Chondrocyte (in vitro differentiated cells): Measurements from ENCODE around the gene MAP7D2. TPM values are rescaled to one million over a fixed set of nuclear protein-coding genes. Genes with fewer than 3 reads are reported as not detected.

Experiments used
- DNase-seq: peaks from one replicate; pipeline ENCODE4 v3.0.0; 2021; ENCODE audit warnings: mixed read lengths, low spot score
- H3K27ac Mint-ChIP-seq: one replicate; pipeline ENCODE4 v1.8.0; 2021; ENCODE audit warnings: mild to moderate bottlenecking, moderate library complexity, mixed read lengths; ENCODE audit not compliant: unreplicated experiment
- H3K27me3 Mint-ChIP-seq: 2 replicates; pipeline ENCODE4 v1.8.0; 2021; ENCODE audit warnings: low read depth, mixed read lengths
- H3K36me3 Mint-ChIP-seq: 2 replicates; pipeline ENCODE4 v1.8.0; 2021; ENCODE audit warnings: low read depth, mixed read lengths
- H3K4me1 Mint-ChIP-seq: 2 replicates; pipeline ENCODE4 v1.8.0; 2021; ENCODE audit warnings: low read depth, mild to moderate bottlenecking, mixed read lengths
- H3K4me3 Mint-ChIP-seq: one replicate; pipeline ENCODE4 v1.8.0; 2021; ENCODE audit warnings: mild to moderate bottlenecking, moderate library complexity, mixed read lengths; ENCODE audit not compliant: unreplicated experiment
- H3K9me3 Mint-ChIP-seq: 2 replicates; pipeline ENCODE4 v1.8.0; 2021; ENCODE audit warnings: low read depth, mixed read lengths
- total RNA-seq: library from RNA; stranded (reverse); gene quantifications from 3 replicates; pipeline ENCODE4 v1.2.1, GENCODE V29; 2021
- TF ChIP-seq, protein P1 (sequence below): fragments of 200-600 bp; sonication (generic); IDR thresholded peaks from 2 replicates; pipeline ENCODE4 v1.5.0; 2021; ENCODE audit warnings: antibody characterized with exemption, mild to moderate bottlenecking, moderate library complexity

Gene MAP7D2
- total RNA-seq, 1 donor from 2014 or later: 0.62 TPM

GRCh38 chrX:20056704-20057103, 60.0 kb downstream of the MAP7D2 start:
- no peaks in the 10 kb centered on the region for H3K36me3 Mint-ChIP-seq
- no peak overlapping the region for H3K4me3 Mint-ChIP-seq
- peaks cover 10% of the 10 kb centered on the region for H3K9me3 Mint-ChIP-seq
- TF ChIP-seq, protein P1, sequence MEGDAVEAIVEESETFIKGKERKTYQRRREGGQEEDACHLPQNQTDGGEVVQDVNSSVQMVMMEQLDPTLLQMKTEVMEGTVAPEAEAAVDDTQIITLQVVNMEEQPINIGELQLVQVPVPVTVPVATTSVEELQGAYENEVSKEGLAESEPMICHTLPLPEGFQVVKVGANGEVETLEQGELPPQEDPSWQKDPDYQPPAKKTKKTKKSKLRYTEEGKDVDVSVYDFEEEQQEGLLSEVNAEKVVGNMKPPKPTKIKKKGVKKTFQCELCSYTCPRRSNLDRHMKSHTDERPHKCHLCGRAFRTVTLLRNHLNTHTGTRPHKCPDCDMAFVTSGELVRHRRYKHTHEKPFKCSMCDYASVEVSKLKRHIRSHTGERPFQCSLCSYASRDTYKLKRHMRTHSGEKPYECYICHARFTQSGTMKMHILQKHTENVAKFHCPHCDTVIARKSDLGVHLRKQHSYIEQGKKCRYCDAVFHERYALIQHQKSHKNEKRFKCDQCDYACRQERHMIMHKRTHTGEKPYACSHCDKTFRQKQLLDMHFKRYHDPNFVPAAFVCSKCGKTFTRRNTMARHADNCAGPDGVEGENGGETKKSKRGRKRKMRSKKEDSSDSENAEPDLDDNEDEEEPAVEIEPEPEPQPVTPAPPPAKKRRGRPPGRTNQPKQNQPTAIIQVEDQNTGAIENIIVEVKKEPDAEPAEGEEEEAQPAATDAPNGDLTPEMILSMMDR: no peak
- H3K27me3 Mint-ChIP-seq: no peaks in the 10 kb centered on the region
- no peak for DNase-seq
- H3K4me1 Mint-ChIP-seq: peaks cover 7% of the 10 kb centered on the region
- H3K27ac Mint-ChIP-seq: no peak overlapping the region

- TF ChIP-seq, protein P1: no peak
- H3K27me3 Mint-ChIP-seq: no peaks in the 10 kb centered on the region
- no peaks in the 10 kb centered on the region for H3K4me1 Mint-ChIP-seq
- peaks cover 16% of the 10 kb centered on the region for H3K9me3 Mint-ChIP-seq
- no peak overlapping the region for H3K27ac Mint-ChIP-seq
- H3K36me3 Mint-ChIP-seq: no peaks in the 10 kb centered on the region
- H3K4me3 Mint-ChIP-seq: no peak overlapping the region
- DNase-seq: no peak
Observed at GRCh38 chrX:20053537-20053936, 63.2 kb downstream of the MAP7D2 start.

DNA sequence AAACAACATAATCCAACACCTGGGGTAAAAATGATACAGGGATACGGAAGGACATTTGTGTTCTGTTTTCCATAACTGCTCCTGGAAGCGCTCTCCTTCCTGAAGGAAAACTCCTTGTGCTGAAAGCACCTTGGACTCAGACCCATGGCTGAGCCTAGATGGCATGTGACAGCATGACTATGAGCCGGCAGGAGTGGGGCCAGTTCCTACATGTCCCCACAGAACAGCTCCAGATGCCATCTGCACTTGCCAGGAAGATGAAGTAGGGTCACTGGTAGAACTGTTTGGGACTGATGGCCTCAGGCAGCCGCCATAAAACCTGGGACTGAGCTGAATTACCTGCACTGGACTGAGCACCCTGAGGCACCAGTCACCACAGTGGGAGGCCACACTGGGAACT, 69.8 kb downstream of the MAP7D2 start:
- Mint-ChIP-seq H3K36me3 (no peaks in the 10 kb centered on the region), H3K9me3 (peaks cover 15% of the 10 kb centered on the region)

GRCh38 chrX:20046223-20046622, 70.5 kb downstream of the MAP7D2 start:
- Mint-ChIP-seq H3K27me3 (no peaks in the 10 kb centered on the region), H3K36me3 (no peaks in the 10 kb centered on the region), H3K27ac (no peak overlapping the region), H3K4me1 (no peaks in the 10 kb centered on the region), H3K4me3 (no peak overlapping the region), H3K9me3 (peaks cover 14% of the 10 kb centered on the region)
- DNase-seq: no peak
- TF ChIP-seq, protein P1: no peak

More for the DNA sequence above, 69.8 kb downstream of the MAP7D2 start:
- Mint-ChIP-seq H3K27ac (no peak overlapping the region), H3K27me3 (no peaks in the 10 kb centered on the region), H3K4me3 (no peak overlapping the region), H3K4me1 (no peaks in the 10 kb centered on the region)
- TF ChIP-seq, protein P1: no peak
- no peak for DNase-seq

DNA sequence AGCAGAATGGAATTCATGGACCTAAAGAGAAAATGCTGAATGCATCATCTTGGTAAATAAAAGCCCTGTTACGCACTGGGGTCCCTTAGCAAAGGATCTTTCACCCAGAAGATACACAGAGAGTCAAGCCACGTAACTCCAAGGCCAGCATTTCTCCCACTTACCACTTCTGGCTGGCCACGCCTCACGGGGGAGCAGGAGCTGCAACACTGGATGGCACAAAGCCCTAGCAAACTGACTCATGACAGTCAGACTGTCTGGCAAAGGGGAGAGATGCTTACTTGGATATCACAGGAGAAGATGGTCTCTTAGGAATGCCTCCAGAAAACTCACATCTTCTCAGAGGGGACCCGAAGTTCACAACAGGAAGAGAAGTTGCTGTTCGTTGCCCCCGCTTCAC, 74.5 kb downstream of the MAP7D2 start:
- no peak for DNase-seq
- TF ChIP-seq, protein P1: no peak

More for the DNA sequence above, 74.5 kb downstream of the MAP7D2 start:
- no peaks in the 10 kb centered on the region for H3K36me3 Mint-ChIP-seq
- H3K9me3 Mint-ChIP-seq: peaks cover 21% of the 10 kb centered on the region
- no peaks in the 10 kb centered on the region for H3K27me3 Mint-ChIP-seq
- H3K27ac Mint-ChIP-seq: no peak overlapping the region
- H3K4me1 Mint-ChIP-seq: no peaks in the 10 kb centered on the region
- H3K4me3 Mint-ChIP-seq: no peak overlapping the region
